Measurements from ENCODE around the gene CYB561.
"Not testable (repeated sequence)": the region's sequence is repeated elsewhere in the genome, so short reads cannot be mapped to it uniquely, and the experiment has no call there.

Gene CYB561

GRCh38 chr17:63478814-63479494 lies 32.8 kb upstream of the CYB561 start:
- FAIRE-seq, result no peak

GRCh38 chr17:63477480-63478440 lies 31.7 kb upstream of the CYB561 start:
- no peak for FAIRE-seq

GRCh38 chr17:63476854-63477479 lies 30.9 kb upstream of the CYB561 start, which contains the start of gene ACE:
TSS of gene ACE (plus strand) at chr17:63477061. CDS start at chr17:63477095, 34 bp downstream.
- no peak for FAIRE-seq

- no peak for FAIRE-seq
Observed at GRCh38 chr17:63476459-63476853, 30.4 kb upstream of the CYB561 start.

GRCh38 chr17:63475491-63476412 lies 29.6 kb upstream of the CYB561 start:
- no peak for FAIRE-seq

GRCh38 chr17:63474586-63475460 lies 28.7 kb upstream of the CYB561 start:
- no peak for FAIRE-seq

- FAIRE-seq, result no peak
Observed at GRCh38 chr17:63474174-63474573, 28.1 kb upstream of the CYB561 start.

- FAIRE-seq, result not testable (repeated sequence)
Observed at GRCh38 chr17:63468099-63468498, 22.0 kb upstream of the CYB561 start.

- no peak for FAIRE-seq
Observed at GRCh38 chr17:63464691-63465236, 18.7 kb upstream of the CYB561 start.

- FAIRE-seq, result no peak
Observed at GRCh38 chr17:63463771-63464170, 17.7 kb upstream of the CYB561 start.

GRCh38 chr17:63460018-63460417 lies 13.9 kb upstream of the CYB561 start:
- FAIRE-seq, result no peak

GRCh38 chr17:63458478-63458877 lies 12.4 kb upstream of the CYB561 start:
- FAIRE-seq, result no peak

- no peak for FAIRE-seq
Observed at GRCh38 chr17:63455417-63455816, 9.3 kb upstream of the CYB561 start.

- FAIRE-seq, result no peak
Observed at GRCh38 chr17:63454915-63455314, 8.8 kb upstream of the CYB561 start.

GRCh38 chr17:63454357-63454756 lies 8.3 kb upstream of the CYB561 start:
- not testable (repeated sequence) for FAIRE-seq

GRCh38 chr17:63452962-63453551 lies 7.0 kb upstream of the CYB561 start:
- no peak for FAIRE-seq

- no peak for FAIRE-seq
Observed at GRCh38 chr17:63452046-63452961, 6.2 kb upstream of the CYB561 start.

- no peak for FAIRE-seq
Observed at GRCh38 chr17:63451150-63451549, 5.0 kb upstream of the CYB561 start.

- no peak for FAIRE-seq
Observed at GRCh38 chr17:63450551-63450950, 4.4 kb upstream of the CYB561 start.

Data from islet of Langerhans (tissue), 1 donor.